ENCODE data around the gene KNL1. TPM values are rescaled to one million over a fixed set of nuclear protein-coding genes. Genes with fewer than 3 reads are reported as not detected.
"Not testable (repeated sequence)": the region's sequence is repeated elsewhere in the genome, so short reads cannot be mapped to it uniquely, and the experiment has no call there.

KNL1 gene
- total RNA-seq, 1 donor from 2014 or later = 3.8 TPM

DNA sequence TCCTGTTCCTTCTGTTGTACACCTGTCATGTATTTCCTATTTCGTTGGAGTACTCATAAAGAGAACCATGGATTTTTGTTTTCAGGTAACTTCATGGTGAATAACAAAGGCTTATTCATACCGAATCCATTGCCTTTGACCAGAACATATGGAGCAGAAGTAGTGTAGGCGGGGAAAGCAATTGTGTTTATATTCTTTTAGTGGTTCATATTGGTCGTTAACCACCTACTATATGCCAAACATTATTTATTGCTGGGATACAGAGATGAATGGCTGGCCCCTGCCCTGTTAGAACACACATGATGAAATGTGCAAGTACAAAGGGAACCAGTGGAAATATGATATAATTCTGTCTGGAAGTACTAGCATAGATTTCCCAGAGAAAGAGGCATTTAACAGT is 15.2 kb upstream of the KNL1 start:
- no peaks in the 10 kb centered on the region for H3K36me3 ChIP-seq (ENCODE audit: control insufficient read depth, insufficient read depth, low read length)
- H3K27me3 ChIP-seq (ENCODE audit: control insufficient read depth, insufficient read depth, low read length) = no peaks in the 10 kb centered on the region
- H3K4me3 ChIP-seq (ENCODE audit: low read depth, low read length) = no peak overlapping the region
- TF ChIP-seq, protein P1, sequence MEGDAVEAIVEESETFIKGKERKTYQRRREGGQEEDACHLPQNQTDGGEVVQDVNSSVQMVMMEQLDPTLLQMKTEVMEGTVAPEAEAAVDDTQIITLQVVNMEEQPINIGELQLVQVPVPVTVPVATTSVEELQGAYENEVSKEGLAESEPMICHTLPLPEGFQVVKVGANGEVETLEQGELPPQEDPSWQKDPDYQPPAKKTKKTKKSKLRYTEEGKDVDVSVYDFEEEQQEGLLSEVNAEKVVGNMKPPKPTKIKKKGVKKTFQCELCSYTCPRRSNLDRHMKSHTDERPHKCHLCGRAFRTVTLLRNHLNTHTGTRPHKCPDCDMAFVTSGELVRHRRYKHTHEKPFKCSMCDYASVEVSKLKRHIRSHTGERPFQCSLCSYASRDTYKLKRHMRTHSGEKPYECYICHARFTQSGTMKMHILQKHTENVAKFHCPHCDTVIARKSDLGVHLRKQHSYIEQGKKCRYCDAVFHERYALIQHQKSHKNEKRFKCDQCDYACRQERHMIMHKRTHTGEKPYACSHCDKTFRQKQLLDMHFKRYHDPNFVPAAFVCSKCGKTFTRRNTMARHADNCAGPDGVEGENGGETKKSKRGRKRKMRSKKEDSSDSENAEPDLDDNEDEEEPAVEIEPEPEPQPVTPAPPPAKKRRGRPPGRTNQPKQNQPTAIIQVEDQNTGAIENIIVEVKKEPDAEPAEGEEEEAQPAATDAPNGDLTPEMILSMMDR (IDR thresholded peaks at IDR 0.05; ENCODE audit: insufficient read depth, low read length, poor library complexity, severe bottlenecking) = no peak
- no peak for DNase-seq (ENCODE audit: low read depth)

DNA sequence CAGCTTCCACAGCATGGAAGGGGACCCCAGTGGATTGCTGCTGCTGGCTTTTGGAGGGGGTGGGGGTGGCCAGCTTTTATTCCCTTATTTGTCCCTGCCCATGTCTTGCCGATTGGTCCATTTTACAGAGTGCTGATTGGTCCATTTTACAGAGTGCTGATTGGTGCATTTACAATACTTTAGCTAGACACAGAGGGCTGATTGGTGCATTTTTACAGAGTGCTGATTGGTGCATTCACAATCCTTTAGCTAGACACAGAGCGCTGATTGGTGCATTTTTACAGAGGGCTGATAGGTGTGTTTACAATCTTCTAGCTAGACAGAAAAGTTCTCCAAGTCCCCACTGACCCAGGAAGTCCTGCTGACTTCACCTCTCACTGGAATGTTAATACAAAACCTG is 12.3 kb upstream of the KNL1 start:
- not testable (repeated sequence) for H3K4me3 ChIP-seq (ENCODE audit: low read depth, low read length); DNase-seq (ENCODE audit: low read depth); H3K27me3 ChIP-seq (ENCODE audit: control insufficient read depth, insufficient read depth, low read length); H3K36me3 ChIP-seq (ENCODE audit: control insufficient read depth, insufficient read depth, low read length)

DNA sequence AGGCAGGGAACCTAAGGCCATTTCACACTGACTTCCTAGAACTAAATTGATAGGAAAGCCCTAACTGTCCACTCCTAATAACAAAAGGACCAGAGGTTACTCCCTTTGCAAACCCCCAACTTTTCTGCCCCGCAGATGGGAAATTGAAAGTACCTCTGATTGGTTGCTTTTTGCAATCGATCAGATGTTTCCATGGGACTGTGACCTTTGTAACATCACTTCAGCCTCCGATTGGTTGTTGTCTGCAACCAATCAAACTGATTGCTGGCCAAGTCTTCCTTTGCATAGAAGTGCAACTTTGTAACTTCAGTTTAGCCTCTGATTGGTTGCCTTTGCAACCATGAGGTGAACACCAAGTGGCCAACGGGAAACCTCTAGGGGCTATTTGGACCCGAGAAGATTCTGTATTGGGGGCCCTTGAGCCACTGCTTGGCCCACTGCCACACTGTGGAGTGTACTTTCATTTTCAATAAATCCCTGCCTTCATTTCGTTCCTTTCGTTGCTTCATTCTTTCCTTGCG is 11.3 kb upstream of the KNL1 start:
- Histone ChIP-seq H3K36me3 (ENCODE audit: control insufficient read depth, insufficient read depth, low read length) (no peaks in the 10 kb centered on the region), H3K4me3 (ENCODE audit: low read depth, low read length) (no peak overlapping the region)

DNA sequence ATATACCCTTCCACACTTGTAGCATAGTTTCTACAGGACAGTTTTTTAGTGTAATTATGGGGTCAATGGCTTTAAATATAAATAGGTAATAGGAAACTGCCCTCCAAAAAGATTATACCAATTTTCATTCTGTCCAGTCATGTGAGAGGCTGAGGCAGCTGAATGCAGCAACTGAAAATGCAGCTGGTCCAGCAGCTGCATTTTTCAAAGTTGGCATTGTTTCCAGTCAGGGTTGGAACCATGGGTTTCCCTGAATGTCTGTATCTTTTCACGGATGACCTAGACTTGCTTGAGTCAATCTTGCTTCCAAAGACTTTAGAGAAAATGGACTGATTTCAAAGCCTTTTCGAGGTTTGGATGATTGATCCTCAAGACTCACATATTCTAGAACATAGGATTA is 9.9 kb upstream of the KNL1 start:
- H3K36me3 ChIP-seq (ENCODE audit: control insufficient read depth, insufficient read depth, low read length) = no peaks in the 10 kb centered on the region
- no peaks in the 10 kb centered on the region for H3K27me3 ChIP-seq (ENCODE audit: control insufficient read depth, insufficient read depth, low read length)
- no peak overlapping the region for H3K4me3 ChIP-seq (ENCODE audit: low read depth, low read length)
- TF ChIP-seq, protein P1 (IDR thresholded peaks at IDR 0.05; ENCODE audit: insufficient read depth, low read length, poor library complexity, severe bottlenecking) = no peak
- no peak for DNase-seq (ENCODE audit: low read depth)

More for the DNA sequence above, 11.3 kb upstream of the KNL1 start:
- H3K27me3 ChIP-seq (ENCODE audit: control insufficient read depth, insufficient read depth, low read length) = no peaks in the 10 kb centered on the region
- TF ChIP-seq, protein P1 (IDR thresholded peaks at IDR 0.05; ENCODE audit: insufficient read depth, low read length, poor library complexity, severe bottlenecking) = no peak
- no peak for DNase-seq (ENCODE audit: low read depth)

DNA sequence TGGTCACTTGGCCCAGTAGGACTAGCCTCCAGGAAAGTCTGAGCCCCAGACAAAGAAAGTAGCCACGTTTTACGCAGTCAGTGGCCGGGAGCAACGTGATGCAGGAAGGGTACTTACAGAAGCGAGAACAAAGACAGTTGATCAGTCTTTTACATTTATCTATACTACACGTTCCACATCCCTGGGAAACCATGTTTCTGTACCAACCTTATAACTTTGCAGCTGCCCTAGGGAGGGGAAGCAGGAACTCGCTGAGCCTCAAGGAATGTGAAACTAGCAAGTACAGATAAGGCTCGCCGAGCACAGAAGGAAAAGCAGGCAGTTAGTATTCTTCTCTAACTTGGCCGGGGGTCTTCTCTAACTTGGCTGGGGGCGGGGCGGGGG is 3.4 kb upstream of the KNL1 start:
- Histone ChIP-seq H3K36me3 (ENCODE audit: control insufficient read depth, insufficient read depth, low read length) (no peaks in the 10 kb centered on the region), H3K4me3 (ENCODE audit: low read depth, low read length) (no peak overlapping the region), H3K27me3 (ENCODE audit: control insufficient read depth, insufficient read depth, low read length) (no peaks in the 10 kb centered on the region)
- TF ChIP-seq, protein P1 (IDR thresholded peaks at IDR 0.05; ENCODE audit: insufficient read depth, low read length, poor library complexity, severe bottlenecking) = no peak
- DNase-seq (ENCODE audit: low read depth) = no peak

DNA sequence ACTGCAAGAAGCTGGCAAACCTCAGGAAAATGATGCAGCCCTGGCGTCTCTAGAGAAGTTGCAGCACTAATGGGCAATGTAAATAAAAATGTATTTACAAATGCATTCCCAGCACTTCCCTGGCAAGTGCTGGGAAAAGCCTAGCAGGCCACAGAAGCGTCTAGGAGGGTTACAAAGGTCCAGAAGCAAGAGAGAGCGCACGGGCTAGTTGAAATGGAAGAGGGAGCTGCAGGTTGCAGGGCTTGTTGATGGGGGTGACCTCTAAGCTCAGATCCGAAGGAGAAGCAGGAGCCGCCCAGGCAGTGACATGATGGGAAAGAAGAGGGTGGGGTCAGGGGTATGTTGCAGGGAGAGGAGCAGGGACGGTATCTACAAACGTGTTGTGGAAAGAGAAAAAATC is 2.7 kb upstream of the KNL1 start:
- H3K36me3 ChIP-seq (ENCODE audit: control insufficient read depth, insufficient read depth, low read length) = no peaks in the 10 kb centered on the region
- no peak for DNase-seq (ENCODE audit: low read depth)
- H3K4me3 ChIP-seq (ENCODE audit: low read depth, low read length) = no peak overlapping the region

More for the DNA sequence above, 2.7 kb upstream of the KNL1 start:
- TF ChIP-seq, protein P1 (IDR thresholded peaks at IDR 0.05; ENCODE audit: insufficient read depth, low read length, poor library complexity, severe bottlenecking) = no peak
- H3K27me3 ChIP-seq (ENCODE audit: control insufficient read depth, insufficient read depth, low read length) = no peaks in the 10 kb centered on the region
